NCI-H69 (cell line): ENCODE measurements around the gene TRIM56.
"Not testable (repeated sequence)": the region's sequence is repeated elsewhere in the genome, so short reads cannot be mapped to it uniquely, and the experiment has no call there.

Source experiments
- DNase-seq: peaks from one replicate; lab custom pipeline; 2025; lab: John Stamatoyannopoulos, UW

TRIM56 gene

DNA sequence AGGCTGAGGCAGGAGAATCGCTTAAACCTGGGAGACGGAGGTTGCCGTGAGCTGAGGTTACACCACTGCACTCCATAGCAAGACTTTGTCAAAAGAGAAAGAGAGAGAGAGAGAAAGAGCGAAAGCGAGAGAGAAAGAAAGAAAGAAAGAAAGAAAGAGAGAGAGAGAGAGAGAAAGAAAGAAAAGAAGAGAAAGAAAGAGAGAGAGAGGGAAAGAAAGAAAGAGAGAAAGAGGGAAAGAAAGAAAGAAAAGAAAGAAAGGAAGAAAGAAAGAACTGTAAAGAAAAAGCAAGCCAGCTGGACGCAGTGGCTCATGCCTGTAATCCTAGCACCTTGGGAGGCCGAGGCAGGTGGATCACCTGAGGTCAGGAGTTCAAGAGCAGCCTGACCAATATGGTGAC lies 27.9 kb downstream of the TRIM56 start:
- DNase-seq = not testable (repeated sequence)

DNA sequence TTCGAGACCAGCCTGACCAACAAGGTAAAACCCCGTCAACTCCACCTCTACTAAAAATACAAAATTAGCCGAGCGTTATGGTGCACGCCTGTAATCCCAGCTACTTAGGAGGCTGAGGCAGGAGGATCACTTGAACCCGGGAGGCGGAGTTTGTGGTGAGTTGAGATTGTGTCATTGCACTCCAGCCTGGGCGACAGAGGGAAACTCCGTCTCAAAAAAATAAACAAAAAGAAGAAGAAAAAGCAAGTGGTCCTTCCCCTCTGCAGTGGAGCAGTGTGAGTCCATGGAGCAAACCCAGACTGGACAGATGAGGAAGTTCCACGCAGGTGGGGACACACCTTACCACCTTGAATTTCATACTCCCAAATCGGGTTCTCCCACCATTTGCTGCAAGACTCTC lies 28.6 kb downstream of the TRIM56 start:
- DNase-seq = no peak

DNA sequence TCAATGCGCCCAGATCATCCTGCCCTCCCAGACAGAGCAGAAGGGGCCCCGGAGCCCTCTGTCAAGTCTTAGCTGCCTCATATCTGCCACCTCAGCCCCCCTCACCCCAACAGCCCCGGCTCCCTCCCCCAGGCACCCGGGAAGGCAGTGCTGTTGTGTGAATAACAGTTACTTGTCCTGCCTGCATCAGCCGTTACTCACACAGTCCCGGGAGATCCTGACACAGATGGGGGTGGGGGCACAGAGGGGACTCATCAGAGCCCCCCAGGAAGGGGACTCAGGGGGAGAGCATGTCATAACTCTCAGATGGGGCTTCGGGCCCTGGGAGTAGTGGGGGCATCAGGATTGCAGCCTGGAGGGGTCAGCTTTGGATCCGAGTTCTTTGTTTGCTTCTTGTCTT lies 29.2 kb downstream of the TRIM56 start:
- DNase-seq = no peak

DNA sequence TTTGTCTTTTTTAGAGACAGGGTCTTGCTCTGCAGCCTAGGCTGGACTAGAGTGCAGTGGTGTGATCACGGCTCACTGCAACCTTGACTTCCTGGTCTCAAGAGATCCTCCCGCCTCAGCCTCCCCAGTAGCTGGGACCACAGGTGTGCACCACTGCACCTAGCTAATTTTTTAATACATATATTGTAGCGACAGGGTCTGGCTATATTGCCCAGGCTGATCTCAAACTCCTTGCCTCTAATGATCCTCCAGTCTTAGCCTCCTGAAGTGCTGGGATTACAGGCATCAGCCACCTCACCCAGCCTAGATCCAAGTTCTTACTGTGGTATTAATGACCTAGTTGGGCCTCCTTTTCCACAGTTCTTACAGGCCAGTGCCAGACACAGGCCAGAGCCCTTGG lies 29.9 kb downstream of the TRIM56 start:
- DNase-seq = no peak

- no peak for DNase-seq
Measured at GRCh38 chr7:101116898-101117297, 31.6 kb downstream of the TRIM56 start.

- DNase-seq = no peak
Measured at GRCh38 chr7:101118856-101119255, 33.6 kb downstream of the TRIM56 start.

- DNase-seq = no peak
Measured at GRCh38 chr7:101119876-101120275, 34.6 kb downstream of the TRIM56 start.

- DNase-seq = no peak
Measured at GRCh38 chr7:101120315-101120714, 35.0 kb downstream of the TRIM56 start.

DNA sequence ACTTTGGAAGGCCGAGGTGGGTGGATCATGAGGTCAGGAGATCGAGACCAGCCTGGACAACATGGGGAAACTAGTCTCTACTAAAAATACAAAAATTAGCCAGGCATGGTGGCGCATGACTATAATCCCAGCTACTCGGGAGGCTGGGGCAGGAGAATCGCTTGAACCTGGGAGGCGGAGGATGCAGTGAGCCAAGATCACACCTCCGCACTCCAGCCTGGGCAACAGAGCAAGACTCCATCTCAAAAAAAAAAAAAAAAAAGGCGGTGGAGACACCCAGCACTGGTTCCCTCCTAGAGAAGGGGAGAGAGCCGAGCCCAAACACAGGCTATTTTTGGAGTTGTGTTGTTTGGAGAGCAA lies 36.3 kb downstream of the TRIM56 start:
- not testable (repeated sequence) for DNase-seq

DNA sequence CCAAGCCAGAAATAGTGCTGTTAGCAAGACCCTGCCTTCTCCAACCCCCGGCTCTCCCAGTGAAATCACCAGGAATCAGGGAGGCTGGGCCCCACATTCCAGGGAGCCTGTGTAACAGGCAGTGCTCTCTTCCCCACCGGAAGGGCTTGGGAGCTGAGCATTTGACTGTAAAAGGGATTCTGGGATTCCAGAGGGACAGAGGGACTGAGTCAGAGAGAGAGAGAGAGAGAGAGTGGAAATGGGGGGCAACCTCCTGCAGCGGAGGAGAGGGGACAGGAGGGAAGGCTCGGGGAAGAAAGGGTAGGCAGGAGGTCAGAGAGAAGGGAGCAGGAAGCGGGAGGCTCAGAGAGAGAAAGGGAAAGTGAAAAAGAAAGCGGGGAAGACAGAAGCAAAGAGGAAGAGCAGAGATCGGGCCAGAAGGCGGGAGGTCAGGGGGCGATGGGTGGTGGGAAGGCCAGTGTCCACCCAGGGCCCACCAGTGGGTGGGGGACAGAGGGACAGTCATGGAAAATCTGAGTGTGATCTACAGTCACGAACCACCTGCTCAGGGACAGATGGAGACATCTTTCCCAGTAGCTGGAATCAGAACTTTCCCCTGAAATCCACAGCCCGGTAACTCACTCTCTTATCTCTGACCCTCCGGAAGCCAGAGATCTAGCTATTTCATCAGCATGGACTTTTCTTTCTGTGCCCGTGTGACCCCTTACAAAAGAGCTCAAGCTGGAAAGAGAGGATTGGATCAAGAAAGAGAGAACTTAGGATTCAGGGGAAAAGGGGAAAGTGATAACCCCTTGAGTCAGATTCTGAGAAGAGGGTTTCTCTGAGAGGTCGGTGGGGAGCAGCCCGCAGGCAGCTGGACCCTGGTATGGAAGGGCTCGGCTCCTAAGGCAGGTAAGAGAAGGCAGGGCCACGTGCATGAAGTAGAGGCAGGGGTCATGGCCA lies 37.0 kb downstream of the TRIM56 start:
- no peak for DNase-seq

GRCh38 chr7:101122933-101123702 lies 37.8 kb downstream of the TRIM56 start:
- no peak for DNase-seq

- DNase-seq = no peak
Measured at GRCh38 chr7:101123703-101124068, 38.4 kb downstream of the TRIM56 start.

DNA sequence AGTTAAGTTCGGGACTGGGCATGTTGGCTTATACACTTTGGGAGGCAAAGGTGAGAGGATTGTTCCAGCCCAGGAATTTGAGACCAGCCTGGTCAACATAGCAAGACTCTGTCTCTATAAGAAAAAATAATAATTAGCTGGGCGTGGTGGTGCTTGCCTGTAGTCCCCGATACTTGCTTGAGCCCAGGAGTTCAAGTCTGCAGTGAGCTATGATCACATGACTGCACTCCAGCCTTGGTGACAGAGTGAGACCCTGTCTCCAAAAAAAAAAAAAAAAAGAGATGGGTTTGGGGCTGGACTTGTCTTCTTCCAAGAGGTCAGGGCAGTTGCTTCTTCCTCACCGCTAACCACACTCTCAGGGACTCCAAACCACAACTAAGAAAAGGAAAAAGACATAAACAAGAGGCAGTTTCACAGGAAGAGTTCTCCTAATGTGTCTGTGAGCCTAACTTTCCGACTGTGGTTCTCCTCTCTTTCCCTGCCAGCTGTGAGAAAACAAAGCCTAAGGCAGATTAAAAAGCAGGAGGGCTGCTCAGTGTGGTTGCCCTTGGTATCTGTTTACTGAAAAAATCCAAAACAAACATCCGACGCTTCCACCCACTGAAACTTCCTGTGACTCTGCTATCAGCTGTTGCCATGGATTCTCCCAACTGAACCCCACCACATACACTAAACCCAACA lies 39.2 kb downstream of the TRIM56 start:
- peak; percentile 24 for DNase-seq

DNA sequence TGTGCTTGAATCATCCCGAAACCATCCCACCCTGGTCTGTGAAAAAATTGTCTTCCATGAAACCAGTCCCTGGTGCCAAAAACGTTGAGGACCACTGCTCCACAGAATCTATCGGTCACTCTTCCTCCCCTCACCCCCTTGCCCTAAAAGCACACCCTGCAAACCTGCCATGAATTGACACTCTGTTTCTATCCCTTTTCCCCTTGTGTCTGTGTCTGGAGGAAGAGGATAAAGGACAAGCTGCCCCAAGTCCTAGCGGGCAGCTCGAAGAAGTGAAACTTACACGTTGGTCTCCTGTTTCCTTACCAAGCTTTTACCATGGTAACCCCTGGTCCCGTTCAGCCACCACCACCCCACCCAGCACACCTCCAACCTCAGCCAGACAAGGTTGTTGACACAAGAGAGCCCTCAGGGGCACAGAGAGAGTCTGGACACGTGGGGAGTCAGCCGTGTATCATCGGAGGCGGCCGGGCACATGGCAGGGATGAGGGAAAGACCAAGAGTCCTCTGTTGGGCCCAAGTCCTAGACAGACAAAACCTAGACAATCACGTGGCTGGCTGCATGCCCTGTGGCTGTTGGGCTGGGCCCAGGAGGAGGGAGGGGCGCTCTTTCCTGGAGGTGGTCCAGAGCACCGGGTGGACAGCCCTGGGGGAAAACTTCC lies 40.8 kb downstream of the TRIM56 start:
- DNase-seq = peak; percentile 37

- peak; percentile 69 for DNase-seq
Measured at GRCh38 chr7:101126651-101127459, 41.6 kb downstream of the TRIM56 start, which contains the start of gene SERPINE1. TSS of gene SERPINE1 (plus strand) at chr7:101127104. CDS start at chr7:101128394, 1,290 bp downstream.

DNA sequence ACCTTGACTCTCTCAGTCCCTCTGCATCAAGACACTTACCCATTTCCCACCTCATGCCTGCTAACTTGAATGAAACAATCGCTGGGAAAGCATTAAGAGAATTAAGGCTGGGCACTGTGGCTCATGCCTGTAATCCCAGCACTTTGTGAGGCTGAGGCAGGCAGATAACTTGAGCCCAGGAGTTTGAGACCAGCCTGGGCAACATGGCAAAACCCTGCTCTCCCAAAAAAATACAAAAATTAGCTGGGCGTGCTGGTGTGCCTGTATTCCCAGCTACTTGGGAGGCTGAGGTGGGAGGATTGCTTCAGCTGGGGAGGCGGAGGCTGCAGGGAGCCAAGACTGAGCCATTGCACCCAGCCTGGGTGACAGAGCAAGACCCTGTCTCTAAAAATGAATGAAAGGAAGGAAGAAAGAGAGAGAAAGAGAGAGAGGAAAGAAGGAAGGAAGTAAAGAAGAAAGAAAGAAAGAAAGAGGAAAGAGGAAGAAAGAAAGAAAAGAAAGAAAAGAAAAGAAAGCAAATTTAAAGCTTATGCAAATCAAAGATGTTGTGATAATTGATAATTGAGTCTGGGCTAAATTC lies 42.3 kb downstream of the TRIM56 start:
- no peak for DNase-seq

- no peak for DNase-seq
Measured at GRCh38 chr7:101128040-101128834, 43.0 kb downstream of the TRIM56 start.

GRCh38 chr7:101129603-101130117 lies 44.4 kb downstream of the TRIM56 start:
- DNase-seq = no peak
